Measurements from ENCODE around the gene APBA1. TPM values are rescaled to one million over a fixed set of nuclear protein-coding genes. Genes with fewer than 3 reads are reported as not detected.
A peak's percentile ranks its signal among the peaks of the same experiment; 100 is the strongest.

The APBA1 gene
- total RNA-seq, 1 experiment from 2014 or later = 1.8 TPM

DNA sequence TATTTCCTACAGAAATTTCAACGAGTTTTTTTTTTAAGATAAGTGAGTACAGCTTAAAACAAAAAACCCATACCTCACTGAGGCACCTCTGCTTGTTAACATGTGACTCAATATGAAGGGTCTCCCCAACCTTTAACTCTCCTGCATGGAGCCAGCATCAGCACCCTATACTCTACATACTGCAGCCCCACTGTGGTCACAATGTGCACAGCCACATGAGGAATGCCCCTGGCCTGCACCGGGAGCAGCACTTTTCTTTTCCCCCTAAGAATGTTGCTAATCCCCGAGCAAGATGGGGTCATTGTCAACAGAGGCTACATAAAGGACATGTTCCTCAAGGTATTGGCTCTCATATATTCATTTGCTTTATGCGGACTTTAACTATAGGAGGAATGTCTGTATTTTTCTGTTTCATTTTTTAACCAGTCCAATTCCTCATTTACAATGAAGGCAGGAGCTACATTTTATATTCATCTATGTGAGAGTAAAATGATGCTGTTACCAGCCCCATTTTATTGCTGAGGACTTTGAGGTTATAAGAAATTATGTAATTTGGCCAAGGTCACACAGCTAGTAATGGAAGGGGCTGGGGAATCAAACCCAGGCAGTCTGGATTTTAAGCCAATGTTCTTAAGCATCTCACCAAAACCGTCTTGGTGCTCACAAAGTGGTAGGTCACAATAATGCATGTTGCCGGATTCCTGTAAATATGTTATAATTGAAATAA is 93.0 kb downstream of the APBA1 start:
- Histone ChIP-seq H3K18ac (ENCODE audit: insufficient read length, low read depth, low read length) (no peak overlapping the region), H3K79me1 (ENCODE audit: insufficient read depth, low read depth, low read length, poor library complexity, severe bottlenecking) (no peaks in the 10 kb centered on the region), H3K4me1 (ENCODE audit: insufficient read depth, low read length) (no peaks in the 10 kb centered on the region; the same call in 1 of the 2 replicates), H2AFZ (ENCODE audit: low read length) (no peak overlapping the region), H2BK5ac (ENCODE audit: insufficient read length, low read length) (no peak overlapping the region), H4K20me1 (ENCODE audit: control insufficient read depth, insufficient read depth, insufficient read length) (no peaks in the 10 kb centered on the region), H3K56ac (ENCODE audit: insufficient read length, low read depth, low read length) (no peak overlapping the region), H3K14ac (ENCODE audit: insufficient read depth, low read length) (no peak overlapping the region), H3K27me3 (ENCODE audit: insufficient read depth, low read length) (peaks cover 30% of the 10 kb centered on the region), H3K23me2 (ENCODE audit: insufficient read length, low read depth, low read length, poor library complexity, severe bottlenecking) (no peaks in the 10 kb centered on the region), H3K23ac (ENCODE audit: insufficient read length, low read depth, low read length) (no peak overlapping the region), H3K9me3 (ENCODE audit: control insufficient read depth, low read depth, low read length) (no peaks in the 10 kb centered on the region), H4K91ac (ENCODE audit: insufficient read length, low read depth, low read length) (no peak overlapping the region), H4K8ac (replicated peaks; ENCODE audit: insufficient read length, low read depth, low read length) (no peak overlapping the region), H3K9ac (ENCODE audit: extremely low read depth, insufficient read length, low read length) (no peak overlapping the region), H2BK15ac (ENCODE audit: low read depth, low read length) (no peak overlapping the region), H2BK20ac (ENCODE audit: low read depth, low read length, poor library complexity, severe bottlenecking) (no peak overlapping the region), H3K4ac (ENCODE audit: low read depth, low read length) (no peak overlapping the region), H3K27ac (ENCODE audit: insufficient read length, low read depth, low read length) (no peak overlapping the region), H3T11ph (ENCODE audit: low read length) (no peak overlapping the region), H2AK5ac (ENCODE audit: insufficient read length, low read length) (no peak overlapping the region), H4K5ac (ENCODE audit: insufficient read length, low read depth, low read length) (no peak overlapping the region), H3K79me2 (ENCODE audit: insufficient read depth, low read length) (no peaks in the 10 kb centered on the region), H3K4me2 (ENCODE audit: insufficient read depth, insufficient read length, low read length) (no peak overlapping the region), H2BK120ac (ENCODE audit: low read depth, low read length, poor library complexity, severe bottlenecking) (no peak overlapping the region), H2BK12ac (ENCODE audit: insufficient read length, low read depth, low read length) (no peak overlapping the region)
- H3K27me3 Mint-ChIP-seq (ENCODE audit: low read depth) = peaks cover 60% of the 10 kb centered on the region
- TF ChIP-seq, protein P1, sequence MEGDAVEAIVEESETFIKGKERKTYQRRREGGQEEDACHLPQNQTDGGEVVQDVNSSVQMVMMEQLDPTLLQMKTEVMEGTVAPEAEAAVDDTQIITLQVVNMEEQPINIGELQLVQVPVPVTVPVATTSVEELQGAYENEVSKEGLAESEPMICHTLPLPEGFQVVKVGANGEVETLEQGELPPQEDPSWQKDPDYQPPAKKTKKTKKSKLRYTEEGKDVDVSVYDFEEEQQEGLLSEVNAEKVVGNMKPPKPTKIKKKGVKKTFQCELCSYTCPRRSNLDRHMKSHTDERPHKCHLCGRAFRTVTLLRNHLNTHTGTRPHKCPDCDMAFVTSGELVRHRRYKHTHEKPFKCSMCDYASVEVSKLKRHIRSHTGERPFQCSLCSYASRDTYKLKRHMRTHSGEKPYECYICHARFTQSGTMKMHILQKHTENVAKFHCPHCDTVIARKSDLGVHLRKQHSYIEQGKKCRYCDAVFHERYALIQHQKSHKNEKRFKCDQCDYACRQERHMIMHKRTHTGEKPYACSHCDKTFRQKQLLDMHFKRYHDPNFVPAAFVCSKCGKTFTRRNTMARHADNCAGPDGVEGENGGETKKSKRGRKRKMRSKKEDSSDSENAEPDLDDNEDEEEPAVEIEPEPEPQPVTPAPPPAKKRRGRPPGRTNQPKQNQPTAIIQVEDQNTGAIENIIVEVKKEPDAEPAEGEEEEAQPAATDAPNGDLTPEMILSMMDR (conservative IDR thresholded peaks at IDR 0.05) = 0 out of 3 replicates have a peak, but pooled peaks have one; percentile 10
- DNase-seq = no peak
- WGBS (ENCODE audit: extremely low coverage, insufficient read length, low lambda C conversion rate) = no CpG with 5 or more reads among the region's 6 CpGs
- no peaks in the 10 kb centered on the region; a peak in 2 of 5 replicates for H3K9me3 Mint-ChIP-seq
- no peak overlapping the region for H3K4me3 Mint-ChIP-seq
- peaks cover 7 to 9% of the 10 kb centered on the region in 2 experiments for H3K4me1 Mint-ChIP-seq
- H3K36me3 Mint-ChIP-seq (ENCODE audit: insufficient read depth in 1 of 3, low read depth in 3 of 3) = no peaks in the 10 kb centered on the region; a peak in 1 of 7 replicates
- H3K27ac Mint-ChIP-seq = no peak overlapping the region

Measured in H9 (cell line).